GM19240 (cell line): Measurements from ENCODE around the gene RBMX.
"Not testable (repeated sequence)": the region's sequence is repeated elsewhere in the genome, so short reads cannot be mapped to it uniquely, and the experiment has no call there.

ENCODE experiments used
- DNase-seq: peaks from one replicate; pipeline ENCODE4 v3.0.0; 2011; ENCODE audit warnings: low spot score; ENCODE audit not compliant: insufficient read length

RBMX gene

GRCh38 chrX:136880452-136881013 lies at the start of gene RBMX:
Gene RBMX, minus strand, starts transcription at chrX:136880725. Its CDS starts 1,298 bp downstream, at chrX:136879427.
- DNase-seq = peak; percentile 47

- DNase-seq = not testable (repeated sequence)
Measured at GRCh38 chrX:136921438-136921837, 40.9 kb upstream of the RBMX start.

GRCh38 chrX:136920001-136920400 lies 39.5 kb upstream of the RBMX start:
- no peak for DNase-seq

GRCh38 chrX:136916827-136917226 lies 36.3 kb upstream of the RBMX start:
- DNase-seq = no peak

- DNase-seq = not testable (repeated sequence)
Measured at GRCh38 chrX:136911661-136912060, 31.1 kb upstream of the RBMX start.

- no peak for DNase-seq
Measured at GRCh38 chrX:136911253-136911652, 30.7 kb upstream of the RBMX start.

- DNase-seq = no peak
Measured at GRCh38 chrX:136910565-136911035, 30.1 kb upstream of the RBMX start.

- DNase-seq = peak; percentile 30
Measured at GRCh38 chrX:136909706-136910564, 29.4 kb upstream of the RBMX start.

- peak; percentile 53 for DNase-seq
Measured at GRCh38 chrX:136909119-136909705, 28.7 kb upstream of the RBMX start.

GRCh38 chrX:136907621-136908020 lies 27.1 kb upstream of the RBMX start:
- no peak for DNase-seq

GRCh38 chrX:136906921-136907510 lies 26.5 kb upstream of the RBMX start:
- no peak for DNase-seq

- not testable (repeated sequence) for DNase-seq
Measured at GRCh38 chrX:136904067-136904466, 23.5 kb upstream of the RBMX start.

- not testable (repeated sequence) for DNase-seq
Measured at GRCh38 chrX:136900071-136900470, 19.5 kb upstream of the RBMX start.

GRCh38 chrX:136899221-136899620 lies 18.7 kb upstream of the RBMX start:
- DNase-seq = no peak

- not testable (repeated sequence) for DNase-seq
Measured at GRCh38 chrX:136898752-136899151, 18.2 kb upstream of the RBMX start.

GRCh38 chrX:136896121-136896914 lies 15.8 kb upstream of the RBMX start:
- DNase-seq = no peak

- DNase-seq = no peak
Measured at GRCh38 chrX:136892412-136892811, 11.9 kb upstream of the RBMX start.

GRCh38 chrX:136890596-136890995 lies 10.1 kb upstream of the RBMX start:
- not testable (repeated sequence) for DNase-seq

- DNase-seq = no peak
Measured at GRCh38 chrX:136889269-136889668, 8.7 kb upstream of the RBMX start.

GRCh38 chrX:136880003-136880451 lies 498 bp downstream of the RBMX start:
- no peak for DNase-seq
